NK-92 (cell line): ENCODE data around the gene CST2.
"Not testable (repeated sequence)": the region's sequence is repeated elsewhere in the genome, so short reads cannot be mapped to it uniquely, and the experiment has no call there.

Experiments
- DNase-seq: peaks from one replicate; lab custom pipeline; 2025; ENCODE audit not compliant: unreplicated experiment; lab: John Stamatoyannopoulos, UW

CST2 gene, protein sequence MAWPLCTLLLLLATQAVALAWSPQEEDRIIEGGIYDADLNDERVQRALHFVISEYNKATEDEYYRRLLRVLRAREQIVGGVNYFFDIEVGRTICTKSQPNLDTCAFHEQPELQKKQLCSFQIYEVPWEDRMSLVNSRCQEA

GRCh38 chr20:23826541-23827021 lies at the start of gene CST2:
Gene CST2 (minus strand): TSS chr20:23826729. CDS start chr20:23826660, 69 bp downstream.
- DNase-seq: no peak

DNA sequence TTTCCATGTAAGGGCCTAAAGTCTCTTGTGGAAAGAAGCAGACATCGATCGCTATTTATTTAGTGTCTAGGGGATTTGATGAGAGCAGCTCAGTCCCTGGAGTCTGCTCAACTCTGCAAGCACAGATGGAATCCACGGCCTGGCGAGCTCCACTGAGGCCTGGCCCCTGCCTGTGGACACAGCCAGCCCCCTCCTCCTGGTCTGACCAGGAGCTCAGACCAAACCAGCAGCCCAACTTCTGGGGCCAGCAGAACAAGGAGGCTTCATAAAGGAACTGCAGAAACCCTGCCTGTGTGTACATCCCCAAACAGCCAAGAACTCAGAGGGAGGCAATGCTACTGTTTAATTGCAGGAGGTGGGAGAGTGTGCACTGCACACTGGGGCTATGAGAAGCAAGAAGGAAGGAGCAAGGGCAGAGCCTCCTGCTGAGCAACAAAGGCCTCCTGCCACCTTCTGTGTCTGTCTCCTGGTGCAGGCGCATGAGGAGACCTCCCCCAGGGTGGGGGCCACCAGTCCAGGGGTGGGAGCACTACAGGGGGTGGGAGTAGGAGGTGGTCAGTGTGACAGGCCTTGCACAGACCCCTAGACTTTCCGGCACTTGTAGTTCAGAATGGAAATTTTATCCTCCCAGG lies 49.2 kb upstream of the CST2 start:
- DNase-seq: no peak

GRCh38 chr20:23874747-23875146 lies 48.2 kb upstream of the CST2 start:
- DNase-seq: no peak

DNA sequence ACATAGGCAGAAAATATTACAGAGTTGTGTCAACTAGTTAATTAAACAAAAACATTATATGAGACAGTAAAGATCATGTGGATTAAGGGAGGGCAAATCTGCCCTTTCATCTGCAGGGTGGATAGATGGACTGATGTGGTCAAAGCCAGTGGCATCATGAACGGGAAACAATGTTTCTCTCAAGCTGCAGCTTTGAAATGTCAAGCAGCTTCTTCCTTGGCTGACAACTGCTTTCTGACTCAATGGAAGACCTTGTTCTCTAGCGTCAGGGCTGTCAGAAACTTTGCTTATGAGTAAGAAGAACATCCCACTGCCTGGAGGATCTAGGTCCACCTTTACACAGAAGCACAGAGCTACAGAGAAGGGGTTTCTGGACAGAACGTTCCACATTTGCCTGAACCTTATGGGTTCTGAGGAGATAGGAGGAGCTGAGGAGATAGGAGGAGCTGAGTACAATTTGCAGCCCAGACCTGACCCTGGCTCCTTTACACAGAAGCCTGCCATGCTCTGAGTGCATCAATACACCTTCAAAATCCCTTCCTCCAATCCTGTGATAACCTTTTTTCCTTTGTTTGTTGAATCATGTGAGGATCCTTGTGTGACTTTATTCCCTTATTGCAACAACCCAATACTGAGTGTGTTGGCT lies 47.0 kb upstream of the CST2 start:
- no peak for DNase-seq

DNA sequence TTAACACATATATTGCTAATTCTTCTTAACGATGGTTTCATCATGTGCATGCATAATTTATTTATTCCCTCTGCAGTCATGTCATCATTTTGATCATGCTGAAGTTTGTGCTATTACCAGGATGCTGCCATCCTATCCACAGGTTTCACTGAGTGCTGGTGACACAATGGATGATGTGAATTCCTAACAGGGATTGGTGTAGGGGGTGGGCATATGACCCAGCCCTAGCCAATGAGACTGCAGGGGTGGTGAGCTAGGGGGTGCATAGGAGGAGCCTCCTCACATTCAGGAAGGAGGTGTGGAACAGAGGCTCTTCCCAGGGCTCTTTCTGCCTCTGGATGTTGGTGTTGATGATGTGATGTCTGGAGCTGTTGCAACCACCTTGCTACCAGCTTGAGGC lies 45.5 kb upstream of the CST2 start:
- no peak for DNase-seq

GRCh38 chr20:23870461-23870860 lies 43.9 kb upstream of the CST2 start:
- DNase-seq: no peak

- DNase-seq: no peak
Measured at GRCh38 chr20:23869520-23869919, 43.0 kb upstream of the CST2 start.

DNA sequence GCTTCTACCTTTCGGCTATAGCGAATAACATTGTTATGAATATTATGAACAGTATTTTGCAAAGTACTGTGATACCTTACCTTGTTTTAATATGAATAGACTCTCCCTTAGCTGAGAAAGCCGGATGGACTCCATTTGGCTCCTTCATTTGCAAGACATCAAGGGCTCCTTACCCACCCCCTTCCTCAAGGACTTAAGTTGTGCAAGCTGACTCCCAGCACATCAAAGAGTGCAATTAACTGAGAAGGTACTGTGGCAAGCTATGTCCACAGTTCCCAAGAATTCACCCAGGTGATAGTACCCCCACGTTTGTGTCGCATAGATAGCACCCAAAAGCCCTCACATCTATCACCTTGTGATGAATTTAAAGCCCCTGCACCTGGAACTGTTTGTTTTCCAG lies 41.8 kb upstream of the CST2 start:
- no peak for DNase-seq

DNA sequence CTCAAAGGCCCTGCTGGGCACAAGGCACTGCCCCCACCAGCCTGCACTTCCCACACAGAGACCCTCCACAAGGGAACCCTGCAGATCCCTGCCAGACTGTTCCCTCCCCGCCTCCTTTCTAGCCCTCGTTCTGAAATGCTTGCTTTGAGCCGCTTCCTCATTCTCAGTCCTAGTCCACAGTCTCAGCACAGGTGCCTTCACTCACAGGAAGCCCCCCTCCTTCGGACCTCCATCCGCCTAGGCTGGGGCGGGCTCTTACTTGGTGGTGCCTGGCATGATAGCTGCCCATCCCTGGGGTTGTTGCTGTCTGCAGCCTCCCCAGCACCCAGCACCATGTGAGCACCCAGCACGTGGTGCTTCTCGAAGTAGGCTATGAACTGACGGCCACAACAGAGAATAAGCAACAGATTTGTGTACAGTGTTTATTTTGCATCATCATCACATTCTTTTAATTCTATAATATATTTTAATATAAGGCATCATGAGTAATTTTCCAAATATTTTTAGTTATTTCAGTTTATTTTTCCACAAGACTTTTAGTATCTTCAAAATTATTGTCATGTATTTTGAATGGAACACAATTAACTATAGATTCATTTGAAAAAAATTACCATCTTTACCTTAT lies 40.7 kb upstream of the CST2 start:
- DNase-seq: no peak

GRCh38 chr20:23860771-23861170 lies 34.2 kb upstream of the CST2 start:
- DNase-seq: not testable (repeated sequence)

GRCh38 chr20:23857962-23858595 lies 31.6 kb upstream of the CST2 start:
- no peak for DNase-seq

- DNase-seq: no peak
Measured at GRCh38 chr20:23856736-23857135, 30.2 kb upstream of the CST2 start.

DNA sequence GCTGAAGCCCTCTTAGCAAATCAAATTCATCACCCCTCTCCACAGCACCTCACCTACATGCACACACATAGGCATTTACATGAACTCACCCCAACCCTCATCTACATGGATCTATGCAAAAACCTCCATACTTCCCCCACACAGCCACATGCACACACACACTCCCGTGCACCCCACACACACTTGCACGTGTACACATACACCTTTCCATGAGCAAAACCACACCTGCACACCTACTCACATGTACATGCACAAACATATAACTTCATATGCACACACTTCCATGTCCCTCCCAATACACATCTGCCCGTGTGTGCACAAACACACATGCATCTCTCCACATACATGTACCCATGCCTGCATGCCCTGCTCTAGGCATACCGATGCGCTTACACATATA lies 29.7 kb upstream of the CST2 start:
- no peak for DNase-seq

DNA sequence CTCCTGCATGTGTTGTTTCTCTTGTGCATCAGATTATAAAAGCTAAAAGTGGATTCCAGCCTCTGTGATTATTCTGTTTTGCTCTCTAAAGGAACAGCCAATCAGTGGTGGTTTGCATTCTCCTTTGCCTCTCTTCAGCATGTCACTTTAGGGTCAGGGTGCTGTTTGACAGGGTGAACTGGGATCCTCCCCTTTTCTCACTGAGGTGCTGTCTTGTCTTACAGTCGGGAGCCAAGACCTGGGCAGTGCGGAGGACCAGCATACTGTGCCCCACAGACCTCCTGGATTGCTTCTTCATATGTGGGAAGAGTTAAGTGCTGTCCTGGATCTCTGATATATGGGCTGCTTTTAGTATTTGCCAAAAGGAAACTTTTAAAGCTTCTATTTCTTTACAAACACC lies 15.2 kb upstream of the CST2 start:
- DNase-seq: no peak

DNA sequence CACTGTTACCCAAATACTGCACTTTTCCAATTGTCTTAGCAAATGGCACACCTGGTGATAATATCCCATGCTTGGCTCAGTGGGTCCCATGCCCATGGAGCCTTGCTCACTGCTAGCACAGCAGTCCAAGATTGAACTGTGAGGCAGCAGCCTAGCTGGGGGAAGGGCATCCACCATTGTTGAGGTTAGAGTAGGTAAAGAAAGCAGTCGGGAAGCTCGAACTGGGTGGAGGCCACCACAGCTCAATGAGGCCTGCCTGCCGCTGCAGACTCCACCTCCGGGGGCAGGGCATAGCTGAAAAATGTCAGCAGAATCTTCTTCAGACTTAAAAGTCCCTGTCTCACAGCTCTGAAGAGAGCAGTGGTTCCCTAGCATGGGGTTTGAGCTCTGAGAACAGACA lies 9.2 kb upstream of the CST2 start:
- DNase-seq: no peak

- no peak for DNase-seq
Measured at GRCh38 chr20:23832775-23833513, 6.4 kb upstream of the CST2 start.

- not testable (repeated sequence) for DNase-seq
Measured at GRCh38 chr20:23831961-23832360, 5.4 kb upstream of the CST2 start.

DNA sequence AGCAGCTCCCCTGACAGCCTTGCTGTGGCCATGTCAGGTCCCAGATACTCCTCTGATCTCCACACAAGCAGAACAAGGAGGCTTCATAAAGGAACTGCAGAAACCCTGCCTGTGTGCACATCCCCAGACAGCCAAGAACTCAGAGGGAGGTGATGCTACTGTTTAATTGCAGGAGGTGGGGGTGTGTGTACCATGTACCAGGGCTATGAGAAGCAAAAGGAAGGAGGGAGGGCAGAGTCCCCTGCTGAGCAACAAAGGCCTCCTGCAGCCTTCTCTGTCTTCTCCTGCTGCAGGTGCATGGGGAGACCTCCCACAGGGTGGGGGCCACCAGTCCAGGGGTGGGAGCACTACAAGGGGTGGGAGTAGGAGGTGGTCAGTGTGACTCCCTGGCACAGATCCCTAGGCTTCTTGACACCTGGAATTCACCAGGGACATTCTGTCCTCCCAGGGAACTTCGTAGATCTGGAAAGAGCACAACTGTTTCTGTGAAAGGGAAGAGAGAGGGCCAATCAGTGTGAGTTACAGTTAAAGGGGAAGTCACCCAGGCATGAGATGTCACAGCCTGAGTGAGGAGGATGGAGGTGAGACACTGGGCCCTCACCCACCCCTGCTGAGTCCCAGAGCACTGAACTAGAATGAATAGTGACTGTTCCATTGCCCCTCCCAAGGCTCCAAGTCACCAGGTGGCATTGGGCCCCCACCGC lies 2.8 kb downstream of the CST2 start:
- DNase-seq: no peak

GRCh38 chr20:23823111-23823510 lies 3.4 kb downstream of the CST2 start:
- no peak for DNase-seq

- no peak for DNase-seq
Measured at GRCh38 chr20:23820493-23820892, 6.0 kb downstream of the CST2 start.
